ENCODE measurements around the gene CHID1. TPM values are rescaled to one million over a fixed set of nuclear protein-coding genes. Genes with fewer than 3 reads are reported as not detected.

CHID1 gene
- polyA plus RNA-seq, 12 donors, result 45.9 to 70.1 (median 58.2) TPM; not detected in 1

DNA sequence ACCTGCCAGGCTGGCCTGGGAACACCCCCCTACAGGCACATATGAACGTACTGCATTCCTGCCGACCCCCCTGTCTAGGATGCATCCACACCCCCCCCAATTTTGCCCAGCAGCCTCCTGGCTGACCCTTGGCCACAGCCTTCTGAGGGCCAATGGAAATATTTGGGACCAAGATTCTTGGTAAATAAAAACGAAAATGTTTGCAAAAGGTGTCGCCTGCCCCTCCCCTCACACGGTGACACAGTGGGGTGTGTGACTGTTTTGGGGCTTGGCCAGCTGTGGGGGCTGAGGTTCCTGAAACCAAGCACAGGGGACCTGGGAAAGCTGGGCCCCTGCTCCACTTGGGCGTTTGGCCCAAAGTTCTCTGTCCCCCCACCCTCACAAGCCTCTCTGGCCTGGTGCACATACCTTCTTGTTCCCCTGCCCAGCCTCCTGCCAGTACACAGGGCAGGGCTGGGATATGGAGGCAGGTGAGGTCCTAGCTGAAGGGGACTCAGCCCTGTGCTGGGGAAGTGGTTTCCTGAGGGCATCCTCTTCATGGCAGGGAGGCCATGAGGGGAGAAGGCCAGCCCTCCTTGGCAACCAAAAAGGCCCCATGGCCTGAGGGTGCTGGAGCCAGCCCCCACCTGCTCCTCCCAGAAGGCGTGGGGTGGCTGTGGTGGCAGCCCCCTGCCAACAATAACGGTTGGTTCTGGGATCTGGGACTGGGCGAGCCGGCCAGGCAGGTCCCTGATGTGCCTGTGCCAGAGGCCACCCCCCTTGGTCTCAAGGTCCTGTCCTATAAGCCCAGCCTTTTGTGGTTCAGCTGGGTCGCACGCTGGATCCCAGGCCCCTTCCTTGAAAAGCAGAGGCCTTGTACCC is 85.0 kb downstream of the CHID1 start:
- no peak for DNase-seq

DNA sequence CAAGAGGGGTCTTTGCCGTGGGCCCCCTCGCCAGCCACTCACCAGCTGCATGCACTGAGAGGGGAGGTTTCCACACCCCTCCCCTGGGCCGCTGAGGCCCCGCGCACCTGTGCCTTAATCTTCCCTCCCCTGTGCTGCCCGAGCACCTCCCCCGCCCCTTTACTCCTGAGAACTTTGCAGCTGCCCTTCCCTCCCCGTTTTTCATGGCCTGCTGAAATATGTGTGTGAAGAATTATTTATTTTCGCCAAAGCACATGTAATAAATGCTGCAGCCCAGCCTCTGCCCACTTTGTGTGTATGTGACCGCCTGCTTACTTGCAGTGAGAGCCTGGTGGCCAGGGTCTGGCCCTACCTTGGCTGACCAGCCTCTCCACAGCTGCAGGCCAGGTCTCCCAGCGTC is 85.7 kb downstream of the CHID1 start:
- DNase-seq, result no peak

DNA sequence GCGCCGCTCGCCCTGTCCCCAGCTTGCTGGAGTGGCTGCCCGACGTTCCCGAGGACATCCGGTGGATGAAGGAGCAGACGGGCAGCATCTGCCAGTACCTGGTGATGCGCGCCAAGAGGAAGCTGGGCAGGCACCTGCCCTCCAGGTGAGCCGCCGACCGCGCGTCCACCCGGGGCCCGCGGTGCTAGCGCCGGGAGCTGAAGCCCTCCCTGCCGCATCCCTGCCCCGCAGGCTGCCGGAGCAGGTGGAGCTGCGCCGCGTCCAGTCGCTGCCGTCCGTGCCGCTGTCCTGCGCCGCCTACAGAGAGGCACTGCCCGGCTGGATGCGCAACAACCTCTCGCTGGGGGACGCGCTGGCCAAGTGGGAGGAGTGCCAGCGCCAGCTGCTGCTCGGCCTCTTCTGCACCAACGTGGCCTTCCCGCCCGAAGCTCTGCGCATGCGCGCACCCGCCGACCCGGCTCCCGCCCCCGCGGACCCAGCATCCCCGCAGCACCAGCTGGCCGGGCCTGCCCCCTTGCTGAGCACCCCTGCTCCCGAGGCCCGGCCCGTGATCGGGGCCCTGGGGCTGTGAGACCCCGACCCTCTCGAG is 86.2 kb downstream of the CHID1 start:
- no peak for DNase-seq

DNA sequence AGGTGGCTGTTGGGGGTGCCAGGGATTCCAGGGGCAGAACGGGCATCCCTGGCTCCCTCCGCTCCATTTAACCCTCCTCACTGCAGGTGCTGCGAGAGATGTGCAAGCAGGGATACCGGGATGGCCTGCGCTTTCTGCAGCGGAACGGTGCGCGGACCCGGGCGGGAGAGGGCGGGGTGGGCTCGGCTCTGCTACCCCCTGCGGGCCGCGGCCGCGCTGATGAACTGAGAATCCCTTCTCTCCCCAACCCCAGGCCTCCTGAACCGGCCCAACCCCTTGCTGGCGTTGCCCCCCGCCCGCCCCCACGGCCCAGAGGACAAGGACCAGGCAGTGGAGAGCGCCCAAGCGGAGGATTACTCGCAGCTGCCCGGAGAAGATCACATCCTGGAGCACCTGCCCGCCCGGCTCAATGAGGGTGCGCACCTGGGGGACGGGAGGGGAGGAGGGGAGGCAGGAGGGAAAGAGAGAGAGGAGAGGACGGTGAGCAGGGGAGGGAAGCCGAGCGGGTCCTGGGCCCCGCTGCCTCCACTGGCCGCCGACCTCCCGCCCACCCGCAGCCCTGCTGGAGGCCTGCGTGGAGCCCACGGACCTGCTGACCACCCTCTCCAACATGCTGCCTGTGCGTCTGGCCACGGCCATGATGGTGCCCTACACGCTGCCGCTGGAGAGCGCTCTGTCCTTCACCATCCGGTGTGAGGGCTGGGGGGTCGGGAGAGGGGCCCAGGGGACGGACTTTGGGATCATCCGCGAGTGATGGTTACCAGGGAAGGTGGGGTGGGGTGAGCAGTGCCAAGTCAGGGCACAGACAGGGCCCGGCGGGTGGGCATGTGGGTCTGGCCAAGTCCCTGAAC is 86.9 kb downstream of the CHID1 start:
- no peak for DNase-seq

DNA sequence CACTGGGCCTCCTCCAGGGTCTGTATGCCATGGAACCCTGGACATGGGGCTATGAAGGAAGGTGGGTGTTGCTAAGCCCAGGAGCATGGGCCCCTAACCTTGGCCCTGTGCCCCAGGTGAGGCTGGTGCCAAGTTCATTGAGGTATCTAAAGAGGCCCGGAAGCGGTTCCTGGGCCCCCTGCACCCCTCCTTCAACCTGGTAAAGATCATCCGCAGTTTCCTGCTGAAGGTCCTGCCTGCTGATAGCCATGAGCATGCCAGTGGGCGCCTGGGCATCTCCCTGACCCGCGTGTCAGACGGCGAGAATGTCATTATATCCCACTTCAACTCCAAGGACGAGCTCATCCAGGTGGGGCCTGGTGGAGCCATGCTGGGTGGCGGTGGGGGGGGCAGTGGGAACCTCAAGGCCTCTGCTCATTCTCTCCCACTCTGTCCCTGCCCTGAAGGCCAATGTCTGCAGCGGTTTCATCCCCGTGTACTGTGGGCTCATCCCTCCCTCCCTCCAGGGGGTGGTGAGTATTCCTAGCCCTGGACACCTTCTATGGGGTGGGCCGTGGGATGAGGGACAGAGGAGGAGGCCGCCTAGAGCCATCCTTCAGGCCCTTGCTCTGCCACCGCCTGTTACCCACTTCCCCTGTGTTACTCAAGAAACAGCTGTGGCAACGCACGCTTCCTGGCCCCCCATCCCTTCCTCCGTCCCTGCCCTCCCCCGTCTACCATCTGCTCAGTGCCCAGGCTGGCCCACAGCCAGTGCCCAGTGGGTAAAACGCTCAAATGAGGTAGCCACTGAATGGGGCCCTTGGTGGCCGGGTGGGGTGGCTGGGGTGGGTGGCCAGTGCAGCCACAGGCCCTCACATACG is 88.9 kb downstream of the CHID1 start:
- no peak for DNase-seq

DNA sequence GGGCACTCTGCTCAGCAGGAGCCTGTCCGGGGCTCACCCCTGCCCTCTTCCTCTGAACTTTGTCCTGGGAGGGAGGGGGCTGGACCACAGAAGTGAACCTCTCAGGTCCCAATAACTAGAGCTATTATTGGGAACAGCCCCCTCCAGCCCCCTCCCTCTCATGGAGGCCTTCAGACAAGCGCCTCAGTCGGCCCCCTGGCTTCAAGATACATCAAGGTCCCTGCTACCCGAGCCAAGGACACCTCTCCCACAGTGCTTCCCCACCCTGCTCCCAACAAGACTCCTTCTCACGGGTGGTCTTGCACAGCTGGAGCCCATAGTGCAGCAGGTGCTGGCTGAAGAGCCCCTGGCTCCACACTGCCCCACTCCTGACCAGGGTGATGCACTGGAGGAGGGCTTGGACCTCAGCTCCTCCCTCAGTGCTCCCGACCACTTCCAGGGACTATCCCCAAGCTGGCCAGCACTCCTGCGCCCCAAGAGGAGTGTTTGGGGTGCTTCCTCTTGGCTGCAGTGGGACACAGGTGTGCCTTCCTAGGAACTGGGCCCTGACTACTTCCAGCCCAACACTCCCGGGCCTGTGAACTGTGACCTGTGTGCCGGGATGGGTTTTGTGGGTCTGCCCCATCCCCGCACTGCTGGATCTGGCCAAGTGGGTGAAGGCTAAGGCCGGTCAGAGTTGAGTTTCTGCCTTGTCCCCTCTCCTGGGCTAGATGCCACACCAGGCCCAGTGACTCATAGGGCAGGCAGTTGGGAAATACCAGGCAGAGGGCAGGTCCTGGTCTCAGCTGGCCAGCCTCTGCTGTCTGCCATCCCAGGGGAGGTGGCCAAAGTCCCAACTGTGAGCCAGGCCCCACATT is 89.7 kb downstream of the CHID1 start:
- DNase-seq, result no peak

DNA sequence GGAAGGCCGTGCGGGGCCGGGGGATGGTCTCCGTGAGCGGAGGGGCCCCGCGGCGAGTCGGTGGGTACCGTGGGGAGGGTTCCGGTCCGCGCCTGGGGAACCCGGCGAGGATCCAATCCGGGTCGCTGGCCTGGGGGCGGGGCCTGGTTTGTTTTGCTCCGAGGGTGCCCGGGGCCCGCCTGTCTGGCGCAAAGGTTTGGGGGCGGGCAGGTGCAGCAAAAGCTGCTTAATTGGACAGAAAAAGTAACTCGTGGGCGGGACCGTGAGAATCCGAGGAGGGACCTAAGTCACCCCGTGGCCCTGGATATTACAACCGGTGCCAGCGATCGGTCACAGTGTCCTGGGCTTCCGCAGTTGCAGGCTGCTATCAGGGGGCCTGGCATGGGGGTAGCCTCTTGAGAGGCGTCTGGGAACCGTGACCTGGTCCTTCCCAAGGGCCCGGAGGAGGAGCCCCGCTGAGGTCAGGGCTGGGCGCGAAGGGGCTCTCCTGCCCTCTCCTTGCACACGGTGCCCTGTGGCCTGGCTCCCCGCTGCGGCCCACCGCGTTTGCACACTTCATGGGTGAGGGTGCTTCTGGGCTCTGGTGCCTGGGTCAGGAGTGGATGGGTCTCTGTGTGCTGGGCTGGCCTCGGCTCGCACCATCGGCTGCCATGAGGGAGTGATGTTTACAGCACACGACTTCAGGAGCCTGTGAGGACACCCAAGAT is 90.5 kb downstream of the CHID1 start:
- DNase-seq, result no peak

DNA sequence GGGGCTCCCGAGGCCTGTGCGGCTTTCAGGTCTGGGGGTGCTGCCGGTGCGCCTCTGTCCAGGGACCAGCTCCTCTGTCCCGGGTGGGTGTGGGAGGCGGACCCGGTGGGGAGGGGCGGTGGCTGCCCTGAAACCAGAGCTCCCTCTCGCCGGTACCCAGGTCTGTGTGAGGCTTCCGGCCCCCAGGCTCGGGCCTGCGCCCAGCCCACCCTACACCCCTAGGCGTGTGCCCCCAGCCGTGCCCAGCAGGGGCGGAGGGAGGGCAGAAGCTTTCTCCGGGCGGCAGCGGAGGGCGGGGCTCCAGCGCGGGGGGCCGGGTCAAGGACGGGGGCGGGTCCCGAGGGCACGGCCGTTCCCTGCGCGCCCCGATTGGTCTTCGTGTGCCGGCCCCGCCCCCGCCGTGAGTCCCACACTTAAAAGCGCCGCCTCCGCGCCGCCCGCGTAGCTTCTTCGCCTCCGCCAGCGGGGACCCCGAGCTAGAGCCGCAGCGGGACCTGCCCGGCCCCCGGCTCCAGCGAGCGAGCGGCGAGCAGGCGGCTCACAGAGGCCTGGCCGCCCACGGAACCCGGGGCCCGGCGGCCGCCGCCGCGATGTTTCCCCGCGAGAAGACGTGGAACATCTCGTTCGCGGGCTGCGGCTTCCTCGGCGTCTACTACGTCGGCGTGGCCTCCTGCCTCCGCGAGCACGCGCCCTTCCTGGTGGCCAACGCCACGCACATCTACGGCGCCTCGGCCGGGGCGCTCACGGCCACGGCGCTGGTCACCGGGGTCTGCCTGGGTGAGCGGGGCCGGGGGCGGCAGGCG is 91.3 kb downstream of the CHID1 start:
- peak; percentile 88 for DNase-seq

DNA sequence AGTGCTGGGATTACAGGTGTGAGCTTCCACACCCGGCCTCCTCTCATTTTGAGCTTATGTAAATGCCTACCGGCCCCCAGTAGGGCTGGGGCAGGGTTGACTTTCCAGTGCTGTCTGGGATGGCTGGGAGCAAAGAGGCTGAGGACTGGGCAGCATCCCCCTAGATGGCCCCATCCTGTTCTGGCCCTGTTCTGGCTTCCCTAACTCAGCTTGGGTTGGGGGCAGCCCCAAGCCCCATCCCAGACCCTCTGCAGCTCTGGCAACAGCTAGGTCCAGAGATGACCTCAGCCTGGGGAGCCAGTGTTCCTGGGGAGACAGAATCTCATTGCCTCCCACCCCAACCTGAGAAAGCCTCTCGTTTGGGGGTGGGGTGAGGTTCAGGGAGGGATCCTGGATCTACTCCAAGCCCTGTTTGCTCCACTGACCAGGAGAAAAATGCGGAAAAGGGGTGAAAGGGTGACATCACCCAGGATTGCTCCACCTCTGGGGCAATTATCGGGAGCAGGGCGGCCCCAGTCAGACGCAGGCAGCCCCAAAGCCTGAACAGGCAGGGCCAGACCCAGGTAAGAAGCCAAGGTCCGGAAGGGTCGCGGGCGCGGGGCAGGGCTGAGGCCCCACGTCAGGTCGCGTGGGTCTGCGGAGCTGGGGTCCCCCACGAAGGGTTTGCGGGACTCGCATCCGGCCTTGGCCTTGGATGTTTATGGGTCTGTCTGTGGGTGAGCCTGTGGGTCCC is 92.0 kb downstream of the CHID1 start, which contains the start of gene PNPLA2:
Gene PNPLA2, plus strand, starts transcription at position 519 of the 733 bp plus-strand sequence. CDS start 805 bp downstream, outside the sequence.
- no peak for DNase-seq

Other genes starting within 250 kb of the CHID1 start
- 10 to 100 TPM in 11 of 12 donors, not detected in 1; 20.7 to 41.0 (median 24.3) TPM for gene DEAF1, start 215.6 kb downstream of the CHID1 start, polyA plus RNA-seq (ENCODE audit: insufficient read length in 12 of 12)
- 10 to 100 TPM in 11 of 12 donors, not detected in 1; 13.0 to 34.8 (median 18.9) TPM for gene TMEM80, start 215.0 kb downstream of the CHID1 start, polyA plus RNA-seq (ENCODE audit: insufficient read length in 12 of 12)
- gene EPS8L2, start 204.6 kb downstream of the CHID1 start, polyA plus RNA-seq (ENCODE audit: insufficient read length in 12 of 12), result 10 to 100 TPM in 4 of 12 donors, 1 to 10 TPM in 7, not detected in 1; 1.2 to 54.4 (median 2.7) TPM
- 100 to 1,000 TPM in 1 of 12 donors, 10 to 100 TPM in 10, not detected in 1; 53.5 to 102 (median 62.2) TPM for gene TALDO1, start 163.3 kb downstream of the CHID1 start, polyA plus RNA-seq (ENCODE audit: insufficient read length in 12 of 12)
- gene GATD1, start 133.3 kb downstream of the CHID1 start, polyA plus RNA-seq (ENCODE audit: insufficient read length in 12 of 12), result 10 to 100 TPM in 11 of 12 donors, not detected in 1; 32.8 to 54.7 (median 36.4) TPM
- gene CEND1, start 120.7 kb downstream of the CHID1 start, polyA plus RNA-seq (ENCODE audit: insufficient read length in 12 of 12), result under 1 TPM in 10 of 12 donors, not detected in 2; 0.13 to 0.77 (median 0.36) TPM
- gene SLC25A22, start 112.5 kb downstream of the CHID1 start, polyA plus RNA-seq (ENCODE audit: insufficient read length in 12 of 12), result 10 to 100 TPM in 6 of 12 donors, 1 to 10 TPM in 5, not detected in 1; 7.9 to 15.5 (median 10.6) TPM
- 10 to 100 TPM in 1 of 12 donors, 1 to 10 TPM in 10, not detected in 1; 4.5 to 11.4 (median 6.5) TPM for gene PIDD1, start 105.6 kb downstream of the CHID1 start, polyA plus RNA-seq (ENCODE audit: insufficient read length in 12 of 12)
- gene RPLP2, start 100.8 kb downstream of the CHID1 start, polyA plus RNA-seq (ENCODE audit: insufficient read length in 12 of 12), result 1,000 to 10,000 TPM; 1,154 to 1,810 (median 1,407) TPM
- gene PNPLA2, start 91.9 kb downstream of the CHID1 start, polyA plus RNA-seq (ENCODE audit: insufficient read length in 12 of 12), result 10 to 100 TPM in 11 of 12 donors, not detected in 1; 19.5 to 40.3 (median 23.8) TPM
- 10 to 100 TPM in 5 of 12 donors, 1 to 10 TPM in 6, not detected in 1; 5.8 to 34.3 (median 9.8) TPM for gene CRACR2B, start 82.9 kb downstream of the CHID1 start, polyA plus RNA-seq (ENCODE audit: insufficient read length in 12 of 12)
- 100 to 1,000 TPM in 10 of 12 donors, 10 to 100 TPM in 1, not detected in 1; 75.9 to 300 (median 133) TPM for gene CD151, start 77.9 kb downstream of the CHID1 start, polyA plus RNA-seq (ENCODE audit: insufficient read length in 12 of 12)
- gene POLR2L, start 68.3 kb downstream of the CHID1 start, polyA plus RNA-seq (ENCODE audit: insufficient read length in 12 of 12), result 100 to 1,000 TPM in 6 of 12 donors, 10 to 100 TPM in 5, not detected in 1; 78.8 to 121 (median 100) TPM
- gene TSPAN4, start 68.0 kb downstream of the CHID1 start, polyA plus RNA-seq (ENCODE audit: insufficient read length in 12 of 12), result 100 to 1,000 TPM in 1 of 12 donors, 10 to 100 TPM in 10, not detected in 1; 35.8 to 102 (median 46.9) TPM
- gene AP2A2, start 15.1 kb upstream of the CHID1 start, polyA plus RNA-seq (ENCODE audit: insufficient read length in 12 of 12), result 100 to 1,000 TPM in 1 of 12 donors, 10 to 100 TPM in 10, not detected in 1; 39.8 to 131 (median 46.5) TPM
- 1 to 10 TPM in 1 of 12 donors, under 1 TPM in 9, not detected in 2; 0.10 to 1.4 (median 0.31) TPM for gene MUC6, start 125.9 kb upstream of the CHID1 start, polyA plus RNA-seq (ENCODE audit: insufficient read length in 12 of 12)
- 10 to 100 TPM in 1 of 12 donors, under 1 TPM in 8, not detected in 3; 0.01 to 62.5 (median 0.08) TPM for gene MUC2, start 164.1 kb upstream of the CHID1 start, polyA plus RNA-seq (ENCODE audit: insufficient read length in 12 of 12)
- under 1 TPM in 2 of 12 donors, not detected in 10; 0.01 to 0.09 TPM for gene MUC5AC, start 247.1 kb upstream of the CHID1 start, polyA plus RNA-seq (ENCODE audit: insufficient read length in 12 of 12)

Data from muscle of arm (tissue), 12 donors.